GM19193 (cell line): ENCODE measurements around the gene LAGE3.

Source experiments
- POLR2A ChIP-seq: IDR thresholded peaks from 4 replicates; pipeline ENCODE4 v1.6.1; 2011; ENCODE audit not compliant: insufficient read depth, insufficient read length; ENCODE audit errors: extremely low read depth

The LAGE3 gene

GRCh38 chrX:154478728-154479622 lies at the start of gene LAGE3:
TSS of gene LAGE3 (minus strand) at chrX:154479281. CDS start at chrX:154478915, 366 bp downstream.
- peak; percentile 75 for TF ChIP-seq POLR2A

GRCh38 chrX:154526901-154527675 lies 48.0 kb upstream of the LAGE3 start:
- TF ChIP-seq POLR2A, result no peak

GRCh38 chrX:154525606-154526490 lies 46.8 kb upstream of the LAGE3 start:
- TF ChIP-seq POLR2A, result no peak

- TF ChIP-seq POLR2A, result no peak
These were observed 40.3 kb upstream of the LAGE3 start for GRCh38 chrX:154519389-154519788.

GRCh38 chrX:154517101-154517781 lies 38.2 kb upstream of the LAGE3 start:
- no peak for TF ChIP-seq POLR2A

GRCh38 chrX:154516656-154517100 lies 37.6 kb upstream of the LAGE3 start:
- TF ChIP-seq POLR2A, result no peak

- peak; percentile 77 for TF ChIP-seq POLR2A
These were observed 37.0 kb upstream of the LAGE3 start, which contains the start of gene FAM3A for GRCh38 chrX:154515966-154516655. TSS of gene FAM3A (minus strand) at chrX:154516232. CDS start at chrX:154515772, 460 bp downstream.

GRCh38 chrX:154515090-154515965 lies 36.2 kb upstream of the LAGE3 start:
- peak; percentile 26 for TF ChIP-seq POLR2A

GRCh38 chrX:154513716-154514115 lies 34.6 kb upstream of the LAGE3 start:
- TF ChIP-seq POLR2A, result no peak

GRCh38 chrX:154512879-154513553 lies 33.9 kb upstream of the LAGE3 start:
- no peak for TF ChIP-seq POLR2A

- no peak for TF ChIP-seq POLR2A
These were observed 32.7 kb upstream of the LAGE3 start for GRCh38 chrX:154511761-154512160.

- no peak for TF ChIP-seq POLR2A
These were observed 30.4 kb upstream of the LAGE3 start for GRCh38 chrX:154509455-154509854.

GRCh38 chrX:154508384-154508745 lies 29.3 kb upstream of the LAGE3 start:
- TF ChIP-seq POLR2A, result no peak
